ENCODE results near the gene LZTS3.

Gene LZTS3

DNA sequence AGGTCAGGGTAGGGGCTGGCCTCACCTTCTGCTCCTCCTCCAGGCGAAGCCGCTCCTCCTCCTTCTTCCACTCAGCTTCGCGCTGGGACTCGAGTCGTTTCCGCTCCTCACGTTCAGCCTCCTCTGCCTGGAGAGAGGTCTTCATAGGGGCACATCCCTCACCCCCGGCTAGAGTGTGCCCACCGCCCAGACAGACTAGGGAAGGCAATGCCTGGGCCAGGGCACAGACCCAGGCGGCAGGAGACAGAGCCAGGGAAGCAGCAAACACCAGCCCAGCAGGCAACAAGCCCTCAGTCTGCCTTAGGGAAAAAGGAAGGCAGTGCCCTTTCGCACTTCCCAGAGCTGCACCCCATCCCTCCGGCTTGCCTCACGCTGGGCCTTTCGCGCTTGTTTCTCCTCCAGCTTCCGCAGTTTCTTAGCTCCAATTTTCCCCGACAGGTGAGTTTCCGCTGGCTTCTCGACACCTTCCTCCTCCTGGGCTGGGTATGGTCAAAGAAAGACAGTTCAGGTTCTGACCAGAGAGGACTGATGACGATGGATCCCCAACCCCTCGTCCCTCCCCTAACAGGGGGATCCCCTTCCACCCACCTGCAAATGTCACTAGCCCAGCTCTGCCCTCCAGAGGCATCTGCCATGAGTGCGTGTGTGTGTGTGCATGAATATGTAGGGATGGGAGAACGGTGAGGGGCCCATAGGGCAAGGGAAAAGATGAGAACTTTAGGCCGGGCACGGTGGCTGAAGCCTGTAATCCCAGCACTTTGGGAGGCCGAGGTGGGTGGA lies 26.8 kb upstream of the LZTS3 start:
- no peak for ATAC-seq
- TF ChIP-seq ARNTL (CRISPR knock-in tag; IDR thresholded peaks at IDR 0.05; ENCODE audit: borderline replicate concordance, low read depth) = no peak
- no peak for TF ChIP-seq ZC3H10 (CRISPR knock-in tag; IDR thresholded peaks at IDR 0.05)
- TF ChIP-seq SNAI2 (CRISPR knock-in tag; IDR thresholded peaks at IDR 0.05) = no peak
- no peak for TF ChIP-seq ESRRG (CRISPR knock-in tag; IDR thresholded peaks at IDR 0.05)
- TF ChIP-seq BACH2 (CRISPR knock-in tag; IDR thresholded peaks at IDR 0.05; ENCODE audit: borderline replicate concordance) = no peak

DNA sequence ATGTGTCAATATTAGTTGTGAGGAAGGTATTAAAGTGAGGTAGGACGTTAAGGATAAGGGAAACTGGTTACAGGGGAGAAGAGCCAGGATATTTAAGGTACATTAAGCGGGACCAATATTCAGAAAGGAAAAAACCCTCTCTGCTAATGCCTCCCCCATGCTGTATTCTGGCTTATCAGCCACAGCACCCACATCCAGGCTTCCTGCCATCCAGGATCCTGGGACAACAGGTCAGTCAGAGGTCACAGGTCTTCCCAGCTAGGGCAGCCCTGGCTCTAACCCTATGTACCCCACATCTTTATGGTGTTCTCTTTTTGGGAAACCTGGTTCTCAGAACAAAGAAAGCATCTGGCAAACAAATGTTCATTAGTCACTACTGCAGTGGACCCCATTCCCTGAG lies 25.9 kb upstream of the LZTS3 start:
- ATAC-seq = no peak
- no peak for TF ChIP-seq RARB (CRISPR knock-in tag; IDR thresholded peaks at IDR 0.05)
- no peak for TF ChIP-seq ARNTL (CRISPR knock-in tag; IDR thresholded peaks at IDR 0.05; ENCODE audit: borderline replicate concordance, low read depth)
- no peak for TF ChIP-seq OSR1 (CRISPR knock-in tag; IDR thresholded peaks at IDR 0.05)

DNA sequence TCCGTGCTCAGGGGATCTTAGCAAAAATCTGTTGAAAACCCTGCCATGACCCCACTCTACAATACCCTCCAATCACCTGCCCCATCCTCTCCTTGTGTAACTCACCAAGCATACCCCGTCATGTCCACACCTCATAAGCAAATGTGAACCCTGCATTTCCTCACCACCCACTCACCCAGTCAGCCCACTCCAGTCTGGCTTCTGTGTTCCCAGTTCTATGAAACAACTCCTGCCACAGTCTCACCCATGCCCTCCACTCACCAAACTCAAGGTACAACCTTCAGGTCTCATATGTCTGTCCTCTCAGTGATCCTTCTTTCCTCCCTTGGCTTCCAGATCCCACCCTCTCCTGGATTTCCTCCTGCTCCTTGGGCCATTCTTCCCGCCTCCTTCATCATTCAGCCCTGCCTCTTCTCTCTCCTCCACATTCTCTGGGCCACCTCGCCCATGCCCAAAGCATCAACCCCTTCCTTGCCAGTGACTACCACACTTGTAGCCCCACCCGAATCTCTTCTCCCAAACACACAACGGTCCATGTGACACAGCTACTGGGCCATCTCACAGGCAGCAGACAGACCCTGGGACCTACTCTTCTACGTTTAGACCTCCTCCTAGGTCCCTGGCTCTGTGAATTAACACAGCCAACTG lies 22.4 kb upstream of the LZTS3 start:
- no peak for TF ChIP-seq OSR1 (CRISPR knock-in tag; IDR thresholded peaks at IDR 0.05)
- no peak for TF ChIP-seq ZNF70 (CRISPR knock-in tag; IDR thresholded peaks at IDR 0.05)
- no peak for TF ChIP-seq ZC3H10 (CRISPR knock-in tag; IDR thresholded peaks at IDR 0.05)
- TF ChIP-seq ZFP3 (CRISPR knock-in tag; IDR thresholded peaks at IDR 0.05) = no peak
- TF ChIP-seq ISL1 (CRISPR knock-in tag; IDR thresholded peaks at IDR 0.05) = no peak
- TF ChIP-seq, protein P1, sequence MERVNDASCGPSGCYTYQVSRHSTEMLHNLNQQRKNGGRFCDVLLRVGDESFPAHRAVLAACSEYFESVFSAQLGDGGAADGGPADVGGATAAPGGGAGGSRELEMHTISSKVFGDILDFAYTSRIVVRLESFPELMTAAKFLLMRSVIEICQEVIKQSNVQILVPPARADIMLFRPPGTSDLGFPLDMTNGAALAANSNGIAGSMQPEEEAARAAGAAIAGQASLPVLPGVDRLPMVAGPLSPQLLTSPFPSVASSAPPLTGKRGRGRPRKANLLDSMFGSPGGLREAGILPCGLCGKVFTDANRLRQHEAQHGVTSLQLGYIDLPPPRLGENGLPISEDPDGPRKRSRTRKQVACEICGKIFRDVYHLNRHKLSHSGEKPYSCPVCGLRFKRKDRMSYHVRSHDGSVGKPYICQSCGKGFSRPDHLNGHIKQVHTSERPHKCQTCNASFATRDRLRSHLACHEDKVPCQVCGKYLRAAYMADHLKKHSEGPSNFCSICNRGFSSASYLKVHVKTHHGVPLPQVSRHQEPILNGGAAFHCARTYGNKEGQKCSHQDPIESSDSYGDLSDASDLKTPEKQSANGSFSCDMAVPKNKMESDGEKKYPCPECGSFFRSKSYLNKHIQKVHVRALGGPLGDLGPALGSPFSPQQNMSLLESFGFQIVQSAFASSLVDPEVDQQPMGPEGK (CRISPR knock-in tag; IDR thresholded peaks at IDR 0.05; ENCODE audit: borderline replicate concordance) = no peak
- TF ChIP-seq ZFP30 (CRISPR knock-in tag; IDR thresholded peaks at IDR 0.05) = no peak
- no peak for TF ChIP-seq ESRRG (CRISPR knock-in tag; IDR thresholded peaks at IDR 0.05)
- TF ChIP-seq BACH2 (CRISPR knock-in tag; IDR thresholded peaks at IDR 0.05; ENCODE audit: borderline replicate concordance) = no peak
- no peak for TF ChIP-seq TCF4 (CRISPR knock-in tag; IDR thresholded peaks at IDR 0.05; ENCODE audit: borderline replicate concordance)
- TF ChIP-seq, protein P2, sequence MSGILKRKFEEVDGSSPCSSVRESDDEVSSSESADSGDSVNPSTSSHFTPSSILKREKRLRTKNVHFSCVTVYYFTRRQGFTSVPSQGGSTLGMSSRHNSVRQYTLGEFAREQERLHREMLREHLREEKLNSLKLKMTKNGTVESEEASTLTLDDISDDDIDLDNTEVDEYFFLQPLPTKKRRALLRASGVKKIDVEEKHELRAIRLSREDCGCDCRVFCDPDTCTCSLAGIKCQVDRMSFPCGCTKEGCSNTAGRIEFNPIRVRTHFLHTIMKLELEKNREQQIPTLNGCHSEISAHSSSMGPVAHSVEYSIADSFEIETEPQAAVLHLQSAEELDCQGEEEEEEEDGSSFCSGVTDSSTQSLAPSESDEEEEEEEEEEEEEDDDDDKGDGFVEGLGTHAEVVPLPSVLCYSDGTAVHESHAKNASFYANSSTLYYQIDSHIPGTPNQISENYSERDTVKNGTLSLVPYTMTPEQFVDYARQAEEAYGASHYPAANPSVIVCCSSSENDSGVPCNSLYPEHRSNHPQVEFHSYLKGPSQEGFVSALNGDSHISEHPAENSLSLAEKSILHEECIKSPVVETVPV (CRISPR knock-in tag; IDR thresholded peaks at IDR 0.05) = no peak
- no peak for TF ChIP-seq ZNF8 (CRISPR knock-in tag; IDR thresholded peaks at IDR 0.05)
- no peak for TF ChIP-seq SNAI2 (CRISPR knock-in tag; IDR thresholded peaks at IDR 0.05)
- TF ChIP-seq, protein P3, sequence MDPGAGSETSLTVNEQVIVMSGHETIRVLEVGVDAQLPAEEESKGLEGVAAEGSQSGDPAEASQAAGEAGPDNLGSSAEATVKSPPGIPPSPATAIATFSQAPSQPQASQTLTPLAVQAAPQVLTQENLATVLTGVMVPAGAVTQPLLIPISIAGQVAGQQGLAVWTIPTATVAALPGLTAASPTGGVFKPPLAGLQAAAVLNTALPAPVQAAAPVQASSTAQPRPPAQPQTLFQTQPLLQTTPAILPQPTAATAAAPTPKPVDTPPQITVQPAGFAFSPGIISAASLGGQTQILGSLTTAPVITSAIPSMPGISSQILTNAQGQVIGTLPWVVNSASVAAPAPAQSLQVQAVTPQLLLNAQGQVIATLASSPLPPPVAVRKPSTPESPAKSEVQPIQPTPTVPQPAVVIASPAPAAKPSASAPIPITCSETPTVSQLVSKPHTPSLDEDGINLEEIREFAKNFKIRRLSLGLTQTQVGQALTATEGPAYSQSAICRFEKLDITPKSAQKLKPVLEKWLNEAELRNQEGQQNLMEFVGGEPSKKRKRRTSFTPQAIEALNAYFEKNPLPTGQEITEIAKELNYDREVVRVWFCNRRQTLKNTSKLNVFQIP (CRISPR knock-in tag; IDR thresholded peaks at IDR 0.05; ENCODE audit: borderline replicate concordance, low read depth) = no peak
- TF ChIP-seq GLIS3 (CRISPR knock-in tag; IDR thresholded peaks at IDR 0.05) = no peak
- no peak for TF ChIP-seq TOX (CRISPR knock-in tag; IDR thresholded peaks at IDR 0.05; ENCODE audit: borderline replicate concordance)
- TF ChIP-seq CSDC2 (CRISPR knock-in tag; IDR thresholded peaks at IDR 0.05) = no peak
- TF ChIP-seq ARNTL (CRISPR knock-in tag; IDR thresholded peaks at IDR 0.05; ENCODE audit: borderline replicate concordance, low read depth) = no peak
- ATAC-seq = no peak

DNA sequence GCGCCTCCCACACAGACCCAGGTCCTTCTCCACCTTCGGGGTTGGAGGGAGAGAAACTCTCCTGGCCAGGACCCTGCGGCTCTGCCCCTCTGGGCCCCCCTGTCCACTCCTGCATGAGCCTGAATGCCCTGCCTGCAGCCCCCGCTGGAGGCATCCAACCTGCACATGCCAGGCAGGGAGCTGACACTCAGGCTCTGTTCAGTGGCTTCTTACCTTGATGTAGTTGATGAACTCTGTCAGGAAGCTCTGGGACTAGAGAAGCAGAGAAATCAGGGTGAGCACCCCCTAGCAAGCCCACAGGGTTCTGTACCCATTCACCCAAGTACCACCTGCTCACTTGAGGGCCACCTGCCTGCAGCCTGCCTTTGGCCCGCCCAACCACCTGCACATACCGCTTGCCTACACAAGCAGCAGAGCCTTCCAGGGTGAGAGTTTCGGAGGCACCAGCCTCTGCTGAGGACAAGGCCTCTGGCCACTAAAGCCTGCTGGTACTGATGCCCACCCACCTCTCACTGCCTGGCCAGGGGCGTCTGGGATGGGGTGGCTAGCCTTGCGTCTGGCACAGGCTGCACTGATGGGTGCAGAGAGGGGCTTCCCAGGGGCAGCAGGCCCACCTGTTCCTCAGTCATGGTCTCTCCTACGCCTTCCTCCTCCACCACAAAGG lies 21.4 kb upstream of the LZTS3 start:
- ATAC-seq = no peak
- TF ChIP-seq BACH2 (CRISPR knock-in tag; IDR thresholded peaks at IDR 0.05; ENCODE audit: borderline replicate concordance) (no peak), ZFP30 (CRISPR knock-in tag; IDR thresholded peaks at IDR 0.05) (no peak), ZC3H10 (CRISPR knock-in tag; IDR thresholded peaks at IDR 0.05) (no peak), ISL1 (CRISPR knock-in tag; IDR thresholded peaks at IDR 0.05) (no peak), RARB (CRISPR knock-in tag; IDR thresholded peaks at IDR 0.05) (no peak), CSDC2 (CRISPR knock-in tag; IDR thresholded peaks at IDR 0.05) (no peak), OSR1 (CRISPR knock-in tag; IDR thresholded peaks at IDR 0.05) (no peak), ARNTL (CRISPR knock-in tag; IDR thresholded peaks at IDR 0.05; ENCODE audit: borderline replicate concordance, low read depth) (no peak)
- TF ChIP-seq, protein P1 (CRISPR knock-in tag; IDR thresholded peaks at IDR 0.05; ENCODE audit: borderline replicate concordance) = no peak
- TF ChIP-seq, protein P4, sequence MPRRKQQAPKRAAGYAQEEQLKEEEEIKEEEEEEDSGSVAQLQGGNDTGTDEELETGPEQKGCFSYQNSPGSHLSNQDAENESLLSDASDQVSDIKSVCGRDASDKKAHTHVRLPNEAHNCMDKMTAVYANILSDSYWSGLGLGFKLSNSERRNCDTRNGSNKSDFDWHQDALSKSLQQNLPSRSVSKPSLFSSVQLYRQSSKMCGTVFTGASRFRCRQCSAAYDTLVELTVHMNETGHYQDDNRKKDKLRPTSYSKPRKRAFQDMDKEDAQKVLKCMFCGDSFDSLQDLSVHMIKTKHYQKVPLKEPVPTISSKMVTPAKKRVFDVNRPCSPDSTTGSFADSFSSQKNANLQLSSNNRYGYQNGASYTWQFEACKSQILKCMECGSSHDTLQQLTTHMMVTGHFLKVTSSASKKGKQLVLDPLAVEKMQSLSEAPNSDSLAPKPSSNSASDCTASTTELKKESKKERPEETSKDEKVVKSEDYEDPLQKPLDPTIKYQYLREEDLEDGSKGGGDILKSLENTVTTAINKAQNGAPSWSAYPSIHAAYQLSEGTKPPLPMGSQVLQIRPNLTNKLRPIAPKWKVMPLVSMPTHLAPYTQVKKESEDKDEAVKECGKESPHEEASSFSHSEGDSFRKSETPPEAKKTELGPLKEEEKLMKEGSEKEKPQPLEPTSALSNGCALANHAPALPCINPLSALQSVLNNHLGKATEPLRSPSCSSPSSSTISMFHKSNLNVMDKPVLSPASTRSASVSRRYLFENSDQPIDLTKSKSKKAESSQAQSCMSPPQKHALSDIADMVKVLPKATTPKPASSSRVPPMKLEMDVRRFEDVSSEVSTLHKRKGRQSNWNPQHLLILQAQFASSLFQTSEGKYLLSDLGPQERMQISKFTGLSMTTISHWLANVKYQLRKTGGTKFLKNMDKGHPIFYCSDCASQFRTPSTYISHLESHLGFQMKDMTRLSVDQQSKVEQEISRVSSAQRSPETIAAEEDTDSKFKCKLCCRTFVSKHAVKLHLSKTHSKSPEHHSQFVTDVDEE (CRISPR knock-in tag; IDR thresholded peaks at IDR 0.05) = no peak
